Measurements from ENCODE around the gene ARG2.
A peak's percentile ranks its signal among the peaks of the same experiment; 100 is the strongest.
"Not testable (repeated sequence)": the region's sequence is repeated elsewhere in the genome, so short reads cannot be mapped to it uniquely, and the experiment has no call there.

ARG2 gene

DNA sequence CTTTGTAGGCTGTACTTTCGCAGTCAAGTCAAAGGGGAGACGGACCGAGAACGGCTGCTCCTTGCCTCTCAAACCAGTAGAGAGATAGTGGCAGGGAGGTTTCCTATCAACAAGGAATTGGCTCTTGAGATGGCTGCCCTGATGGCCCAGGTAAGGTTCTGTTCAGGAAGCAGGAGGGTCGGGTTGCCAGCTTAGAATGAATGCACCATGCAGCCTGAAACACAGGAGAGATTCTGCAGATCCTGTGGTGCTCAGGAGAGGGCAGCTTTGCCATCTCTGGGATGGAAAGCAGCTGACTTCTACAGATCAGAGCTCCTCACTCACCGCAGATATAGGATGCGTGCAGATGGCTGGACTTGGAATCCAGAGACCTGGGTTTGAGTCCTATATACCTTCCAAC, 37.7 kb upstream of the ARG2 start:
- TF ChIP-seq, protein P1, sequence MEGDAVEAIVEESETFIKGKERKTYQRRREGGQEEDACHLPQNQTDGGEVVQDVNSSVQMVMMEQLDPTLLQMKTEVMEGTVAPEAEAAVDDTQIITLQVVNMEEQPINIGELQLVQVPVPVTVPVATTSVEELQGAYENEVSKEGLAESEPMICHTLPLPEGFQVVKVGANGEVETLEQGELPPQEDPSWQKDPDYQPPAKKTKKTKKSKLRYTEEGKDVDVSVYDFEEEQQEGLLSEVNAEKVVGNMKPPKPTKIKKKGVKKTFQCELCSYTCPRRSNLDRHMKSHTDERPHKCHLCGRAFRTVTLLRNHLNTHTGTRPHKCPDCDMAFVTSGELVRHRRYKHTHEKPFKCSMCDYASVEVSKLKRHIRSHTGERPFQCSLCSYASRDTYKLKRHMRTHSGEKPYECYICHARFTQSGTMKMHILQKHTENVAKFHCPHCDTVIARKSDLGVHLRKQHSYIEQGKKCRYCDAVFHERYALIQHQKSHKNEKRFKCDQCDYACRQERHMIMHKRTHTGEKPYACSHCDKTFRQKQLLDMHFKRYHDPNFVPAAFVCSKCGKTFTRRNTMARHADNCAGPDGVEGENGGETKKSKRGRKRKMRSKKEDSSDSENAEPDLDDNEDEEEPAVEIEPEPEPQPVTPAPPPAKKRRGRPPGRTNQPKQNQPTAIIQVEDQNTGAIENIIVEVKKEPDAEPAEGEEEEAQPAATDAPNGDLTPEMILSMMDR (IDR thresholded peaks at IDR 0.05; ENCODE audit: control extremely low read depth, extremely low read depth, low read depth, missing control alignments): no peak
- POLR2A ChIA-PET: interaction anchor here (0.6 kb wide), 1 partner anchor 90 kb away, joined by 4 read pairs; no protein-coding TSS in a partner anchor
- CTCF ChIA-PET: interaction anchor here (1.1 to 38.5 kb wide), 7 partner anchors 13 to 153 kb away, joined by 3 to 695 read pairs (median 161); partner anchors contain the start of genes PIGH and RDH12
- no peak for DNase-seq (ENCODE audit: extremely low spot score)

DNA sequence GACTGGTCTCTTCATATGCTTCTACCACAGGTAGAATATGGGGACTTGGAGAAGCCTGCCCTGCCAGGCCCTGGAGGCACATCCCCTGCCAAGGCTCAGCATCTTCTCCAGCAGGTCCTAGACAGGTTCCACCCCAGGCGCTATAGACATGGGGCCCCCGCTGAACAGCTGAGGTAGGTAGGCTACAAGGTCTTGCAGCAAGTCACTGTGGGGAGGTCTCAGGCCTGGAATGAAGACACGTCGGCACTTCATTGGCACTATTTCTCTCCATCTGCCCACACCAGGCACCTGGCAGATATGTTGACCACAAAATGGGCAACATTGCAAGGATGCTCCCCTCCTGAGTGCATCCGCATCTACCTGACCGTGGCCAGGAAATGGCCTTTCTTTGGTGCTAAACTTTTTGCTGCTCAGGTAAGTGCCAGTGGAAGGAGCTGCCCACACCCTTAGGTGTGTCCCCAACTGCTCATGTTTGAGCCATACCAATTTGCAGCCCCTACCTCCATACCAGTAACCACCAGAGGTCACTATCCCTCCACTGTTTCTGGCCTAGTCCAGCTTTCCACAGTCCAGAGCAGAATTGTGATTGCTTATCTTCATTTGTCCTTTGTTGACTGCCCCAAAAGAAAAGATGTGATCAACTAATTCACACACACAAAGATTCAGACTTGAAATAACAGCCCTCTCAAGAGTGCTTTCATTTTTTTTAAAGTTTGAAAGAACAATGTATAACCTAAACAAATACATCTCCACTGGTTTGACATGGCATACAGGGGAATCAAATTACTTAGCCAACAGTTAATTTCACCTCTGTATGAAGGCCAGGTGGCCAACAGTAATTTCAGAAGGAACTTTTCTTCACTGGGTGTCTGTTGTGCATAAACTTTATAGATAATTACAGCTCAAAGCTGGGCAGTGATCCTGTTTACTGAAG, 35.7 kb upstream of the ARG2 start:
- DNase-seq (ENCODE audit: extremely low spot score): peak; percentile 77
- TF ChIP-seq, protein P1 (IDR thresholded peaks at IDR 0.05; ENCODE audit: control extremely low read depth, extremely low read depth, low read depth, missing control alignments): peak; percentile 85
- POLR2A ChIA-PET: interaction anchor here (1.1 kb wide), 1 partner anchor 83 kb away, joined by 3 read pairs; no protein-coding TSS in a partner anchor
- CTCF ChIA-PET: interaction anchor here (0.8 to 38.5 kb wide), 35 partner anchors 8 to 1224 kb away, joined by 3 to 695 read pairs (median 5); partner anchors contain the start of genes PIGH and RDH12

DNA sequence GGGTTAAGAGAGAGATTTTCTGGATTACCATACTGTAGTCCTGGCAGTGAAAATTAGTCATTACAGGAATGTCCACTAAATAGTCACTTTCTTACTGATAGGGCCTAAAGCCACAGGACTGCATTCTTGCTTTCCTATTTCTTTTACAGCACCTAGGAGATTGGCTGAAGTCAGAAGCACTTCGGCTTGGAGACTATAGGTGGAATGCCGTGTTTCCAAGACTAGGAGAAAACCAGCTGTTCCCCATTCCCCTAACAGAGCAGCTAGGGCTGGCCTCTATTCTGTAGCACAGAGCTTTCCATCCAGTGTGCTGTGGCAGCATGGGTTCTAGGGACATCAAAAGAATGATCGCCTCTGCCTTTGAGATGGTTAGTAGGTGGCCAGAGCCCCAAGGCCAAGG, 34.7 kb upstream of the ARG2 start:
- ChIA-PET POLR2A (interaction anchor here (1.1 kb wide), 1 partner anchor 82 kb away, joined by 3 read pairs; no protein-coding TSS in a partner anchor), CTCF (interaction anchor here (0.9 to 38.5 kb wide), 31 partner anchors 8 to 1225 kb away, joined by 3 to 695 read pairs (median 6); partner anchors contain the start of genes PIGH and RDH12)
- DNase-seq (ENCODE audit: extremely low spot score): no peak
- TF ChIP-seq, protein P1 (IDR thresholded peaks at IDR 0.05; ENCODE audit: control extremely low read depth, extremely low read depth, low read depth, missing control alignments): no peak

DNA sequence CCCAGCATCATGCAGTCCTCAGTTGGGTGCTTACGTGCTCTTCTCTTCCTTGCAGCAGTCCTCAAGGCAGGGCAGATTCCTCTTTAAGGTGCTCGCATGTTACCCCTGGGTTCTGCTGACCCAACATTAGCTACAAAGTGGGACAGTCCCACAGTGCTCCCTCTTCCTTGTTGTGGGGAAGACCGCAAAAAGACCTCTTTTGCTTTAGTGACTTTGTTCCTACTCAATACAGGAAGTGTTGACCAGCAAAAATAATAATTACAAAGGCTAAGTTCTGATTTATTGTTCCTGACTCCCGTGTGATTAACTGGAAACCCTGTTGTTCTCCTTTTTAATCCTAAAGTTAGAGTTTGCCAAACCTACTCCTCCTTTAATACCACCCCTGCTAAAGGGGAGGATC, 33.4 kb upstream of the ARG2 start:
- DNase-seq (ENCODE audit: extremely low spot score): no peak
- POLR2A ChIA-PET: no interaction called here
- CTCF ChIA-PET: interaction anchor here (0.8 to 38.5 kb wide), 8 partner anchors 10 to 157 kb away, joined by 3 to 695 read pairs (median 104); partner anchors contain the start of genes PIGH and RDH12
- TF ChIP-seq, protein P1 (IDR thresholded peaks at IDR 0.05; ENCODE audit: control extremely low read depth, extremely low read depth, low read depth, missing control alignments): no peak

DNA sequence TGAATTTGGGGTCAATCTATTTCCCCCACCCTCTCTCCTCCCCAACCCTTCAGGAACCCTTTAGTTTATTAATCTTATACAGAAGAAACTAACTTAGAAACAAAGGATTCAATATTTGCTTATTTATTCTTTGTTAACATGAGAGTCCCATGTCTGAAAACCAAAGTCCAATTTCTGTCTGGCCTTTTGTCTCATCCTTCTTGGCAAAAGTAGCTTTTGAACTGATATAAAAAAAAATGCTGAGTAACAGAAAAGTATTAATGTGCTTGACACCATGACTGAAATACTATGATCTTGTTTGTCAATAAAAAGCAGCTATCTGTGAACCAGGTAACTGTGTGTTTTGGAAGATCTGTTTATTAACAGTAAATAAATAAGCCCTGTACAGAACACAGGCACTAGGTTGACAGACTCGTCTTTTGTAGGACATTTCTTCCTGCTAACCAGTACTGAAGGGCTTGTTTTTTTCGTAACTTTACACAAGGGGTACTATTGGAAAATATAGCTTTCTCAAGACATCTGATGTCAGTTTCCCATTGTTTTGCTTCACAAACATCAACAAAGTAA, 30.4 kb upstream of the ARG2 start:
- TF ChIP-seq, protein P1 (IDR thresholded peaks at IDR 0.05; ENCODE audit: control extremely low read depth, extremely low read depth, low read depth, missing control alignments): no peak
- ChIA-PET POLR2A (no interaction called here), CTCF (interaction anchor here (1.0 to 15.6 kb wide), 10 partner anchors 9 to 1229 kb away, joined by 3 to 313 read pairs (median 5); partner anchors contain the start of genes PIGH and RDH12)
- DNase-seq (ENCODE audit: extremely low spot score): no peak

DNA sequence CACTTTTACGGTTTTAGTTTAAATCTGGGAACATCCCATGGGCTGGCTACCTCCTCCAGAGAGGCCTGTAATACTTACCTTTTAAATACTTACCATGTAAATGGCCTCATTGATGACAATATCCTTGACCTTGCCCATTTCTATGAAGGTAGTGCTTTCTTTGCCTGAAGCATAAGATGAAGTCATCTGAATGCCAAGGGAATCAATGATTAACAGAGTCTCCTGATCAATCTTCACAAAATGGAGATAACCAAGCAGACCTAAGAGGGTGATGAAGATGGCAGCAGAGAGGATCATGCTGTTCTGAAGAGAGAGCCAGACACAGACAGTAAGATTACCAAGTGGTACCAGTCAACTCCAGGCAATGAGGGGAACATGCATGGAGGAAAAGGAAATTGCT, 26.1 kb upstream of the ARG2 start:
- DNase-seq (ENCODE audit: extremely low spot score); POLR2A ChIA-PET: not testable (repeated sequence)
- CTCF ChIA-PET: interaction anchor here (1.0 to 1.7 kb wide), 3 partner anchors 9 to 111 kb away, joined by 3 to 5 read pairs (median 4); no protein-coding TSS in a partner anchor

All from GM10248 (cell line).